AG10803 (cell line): ENCODE data around the gene MRPL27.

ENCODE experiments used
- DNase-seq: peaks from one replicate; pipeline ENCODE4 v3.0.0; 2010; ENCODE audit warnings: low read depth
- H3K4me3 ChIP-seq: 2 replicates; pipeline ENCODE4 v1.5.1; 2011; ENCODE audit warnings: mild to moderate bottlenecking, low read length, control low read depth
- TF ChIP-seq, protein P1 (sequence below): conservative IDR thresholded peaks from 2 replicates; pipeline ENCODE4 v1.5.1; 2011; ENCODE audit warnings: mild to moderate bottlenecking, low read length, control low read depth, inconsistent platforms

The MRPL27 gene

GRCh38 chr17:50319306-50320004, 53.5 kb downstream of the MRPL27 start:
- TF ChIP-seq, protein P1, sequence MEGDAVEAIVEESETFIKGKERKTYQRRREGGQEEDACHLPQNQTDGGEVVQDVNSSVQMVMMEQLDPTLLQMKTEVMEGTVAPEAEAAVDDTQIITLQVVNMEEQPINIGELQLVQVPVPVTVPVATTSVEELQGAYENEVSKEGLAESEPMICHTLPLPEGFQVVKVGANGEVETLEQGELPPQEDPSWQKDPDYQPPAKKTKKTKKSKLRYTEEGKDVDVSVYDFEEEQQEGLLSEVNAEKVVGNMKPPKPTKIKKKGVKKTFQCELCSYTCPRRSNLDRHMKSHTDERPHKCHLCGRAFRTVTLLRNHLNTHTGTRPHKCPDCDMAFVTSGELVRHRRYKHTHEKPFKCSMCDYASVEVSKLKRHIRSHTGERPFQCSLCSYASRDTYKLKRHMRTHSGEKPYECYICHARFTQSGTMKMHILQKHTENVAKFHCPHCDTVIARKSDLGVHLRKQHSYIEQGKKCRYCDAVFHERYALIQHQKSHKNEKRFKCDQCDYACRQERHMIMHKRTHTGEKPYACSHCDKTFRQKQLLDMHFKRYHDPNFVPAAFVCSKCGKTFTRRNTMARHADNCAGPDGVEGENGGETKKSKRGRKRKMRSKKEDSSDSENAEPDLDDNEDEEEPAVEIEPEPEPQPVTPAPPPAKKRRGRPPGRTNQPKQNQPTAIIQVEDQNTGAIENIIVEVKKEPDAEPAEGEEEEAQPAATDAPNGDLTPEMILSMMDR: no peak
- DNase-seq: no peak
- H3K4me3 ChIP-seq: no peak overlapping the region

DNA sequence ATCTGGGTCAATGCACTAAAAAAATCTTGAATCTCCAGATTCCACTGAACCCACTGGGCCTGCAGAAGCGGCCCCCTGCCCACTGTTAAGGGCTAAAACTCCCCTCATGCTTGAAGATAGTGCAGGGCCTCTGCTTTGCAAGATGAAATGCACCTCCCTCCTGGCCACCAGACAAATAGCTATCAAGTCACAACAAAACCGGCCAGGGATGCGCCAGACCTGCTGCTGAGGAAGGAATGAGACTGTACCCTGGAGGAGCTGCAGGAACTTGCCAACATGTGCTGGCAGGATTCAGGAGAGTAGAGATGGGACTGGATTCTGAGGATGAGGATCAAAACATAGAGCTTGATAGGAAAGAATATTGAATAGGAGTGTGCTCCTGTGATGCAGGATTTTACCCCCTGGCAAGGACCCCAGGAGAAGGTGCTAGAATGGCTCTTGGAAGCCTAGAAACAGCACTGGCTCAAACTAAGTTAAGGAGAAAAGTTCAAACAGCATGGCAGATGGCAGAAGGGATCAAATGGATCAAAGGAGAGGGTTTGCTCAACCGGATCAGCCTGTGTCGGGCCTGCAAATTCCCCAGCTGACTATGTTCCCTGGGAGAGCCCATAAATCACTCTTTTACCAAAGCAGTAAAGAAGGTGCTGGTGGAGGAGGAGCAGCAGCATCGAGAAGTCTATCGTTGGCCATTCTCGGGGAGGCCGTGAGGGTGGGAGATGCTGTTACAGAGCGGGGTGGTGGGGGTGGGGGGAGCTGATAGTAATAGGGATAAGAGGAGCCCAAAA, 54.3 kb downstream of the MRPL27 start:
- H3K4me3 ChIP-seq: no peak overlapping the region
- DNase-seq: no peak
- TF ChIP-seq, protein P1: no peak
